ENCODE measurements around the gene CCDC177. TPM values are rescaled to one million over a fixed set of nuclear protein-coding genes. Genes with fewer than 3 reads are reported as not detected.

The CCDC177 gene
- polyA plus RNA-seq, 3 donors = not detected

GRCh38 chr14:69570836-69571330 is 3.8 kb downstream of the CCDC177 start:
- Histone ChIP-seq H3K36me3 (replicated peaks in 1 of 2; ENCODE audit: control insufficient read depth in 1 of 2, insufficient read depth in 2 of 2, low read length in 2 of 2) (no peaks in the 10 kb centered on the region), H4K20me1 (ENCODE audit: insufficient read depth, low read length) (no peaks in the 10 kb centered on the region), H3K27ac (ENCODE audit: low read depth in 1 of 2, low read length in 2 of 2) (no peak overlapping the region), H3K4me1 (ENCODE audit: control insufficient read depth in 1 of 2, insufficient read depth in 2 of 2, low read length in 2 of 2) (peaks cover 3 to 13% of the 10 kb centered on the region in 2 donors), H3K4me2 (replicated peaks; ENCODE audit: extremely low read depth, low read length, poor library complexity, severe bottlenecking) (no peak overlapping the region), H3K4me3 (replicated peaks in 1 of 3; ENCODE audit: low read depth in 2 of 3, low read length in 3 of 3) (no peak overlapping the region), H3K27me3 (ENCODE audit: control insufficient read depth in 2 of 2, insufficient read depth in 2 of 2, low read length in 2 of 2) (peaks cover 34 to 79% of the 10 kb centered on the region in 2 donors), H3K9me3 (replicated peaks in 1 of 2; ENCODE audit: control insufficient read depth in 1 of 2, insufficient read depth in 1 of 2, low read length in 2 of 2) (peaks cover 0 to 18% of the 10 kb centered on the region in 2 donors), H2AFZ (ENCODE audit: insufficient read depth, low read depth, low read length, poor library complexity, severe bottlenecking) (no peak overlapping the region), H3K9ac (ENCODE audit: insufficient read depth, low read length, poor library complexity, severe bottlenecking) (no peak overlapping the region), H3K79me2 (ENCODE audit: insufficient read depth, low read length) (no peaks in the 10 kb centered on the region)
- DNase-seq = no peak
- H3K27me3 Mint-ChIP-seq (ENCODE audit: low read depth in 3 of 3) = peaks cover 81 to 98% (median 86%) of the 10 kb centered on the region in 3 donors
- 79% methylated on average over 2 of the region's 7 CpGs for WGBS (ENCODE audit: insufficient coverage)
- H3K27ac Mint-ChIP-seq = no peak overlapping the region
- peaks cover 0 to 9% (median 5%) of the 10 kb centered on the region in 7 donors for H3K9me3 Mint-ChIP-seq
- TF ChIP-seq, protein P1, sequence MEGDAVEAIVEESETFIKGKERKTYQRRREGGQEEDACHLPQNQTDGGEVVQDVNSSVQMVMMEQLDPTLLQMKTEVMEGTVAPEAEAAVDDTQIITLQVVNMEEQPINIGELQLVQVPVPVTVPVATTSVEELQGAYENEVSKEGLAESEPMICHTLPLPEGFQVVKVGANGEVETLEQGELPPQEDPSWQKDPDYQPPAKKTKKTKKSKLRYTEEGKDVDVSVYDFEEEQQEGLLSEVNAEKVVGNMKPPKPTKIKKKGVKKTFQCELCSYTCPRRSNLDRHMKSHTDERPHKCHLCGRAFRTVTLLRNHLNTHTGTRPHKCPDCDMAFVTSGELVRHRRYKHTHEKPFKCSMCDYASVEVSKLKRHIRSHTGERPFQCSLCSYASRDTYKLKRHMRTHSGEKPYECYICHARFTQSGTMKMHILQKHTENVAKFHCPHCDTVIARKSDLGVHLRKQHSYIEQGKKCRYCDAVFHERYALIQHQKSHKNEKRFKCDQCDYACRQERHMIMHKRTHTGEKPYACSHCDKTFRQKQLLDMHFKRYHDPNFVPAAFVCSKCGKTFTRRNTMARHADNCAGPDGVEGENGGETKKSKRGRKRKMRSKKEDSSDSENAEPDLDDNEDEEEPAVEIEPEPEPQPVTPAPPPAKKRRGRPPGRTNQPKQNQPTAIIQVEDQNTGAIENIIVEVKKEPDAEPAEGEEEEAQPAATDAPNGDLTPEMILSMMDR (IDR thresholded peaks at IDR 0.05) = no peak
- intact Hi-C loops (cut with micrococcal nuclease) = loop anchor here (5.0 to 10.0 kb wide), 2 partner anchors 39 to 326 kb away; no protein-coding TSS in a partner anchor
- peaks cover 0 to 2% of the 10 kb centered on the region in 2 donors for H3K36me3 Mint-ChIP-seq
- peaks cover 13% of the 10 kb centered on the region for H3K4me1 Mint-ChIP-seq
- H3K4me3 Mint-ChIP-seq = peak overlapping the region in 1 of 2 donors; percentile 77

GRCh38 chr14:69569859-69570258 is 4.8 kb downstream of the CCDC177 start:
- TF ChIP-seq, protein P1 (IDR thresholded peaks at IDR 0.05) = no peak
- intact Hi-C loops (cut with micrococcal nuclease) = loop anchor here (5.0 to 10.0 kb wide), 2 partner anchors 38 to 325 kb away; no protein-coding TSS in a partner anchor
- peaks cover 72 to 97% (median 76%) of the 10 kb centered on the region in 3 donors for H3K27me3 Mint-ChIP-seq (ENCODE audit: low read depth in 3 of 3)
- 67% methylated on average over 2 of the region's 2 CpGs for WGBS (ENCODE audit: insufficient coverage)
- no peak for DNase-seq
- H3K36me3 Mint-ChIP-seq = peaks cover 0 to 2% of the 10 kb centered on the region in 2 donors
- Histone ChIP-seq H4K20me1 (ENCODE audit: insufficient read depth, low read length) (no peaks in the 10 kb centered on the region), H3K4me2 (replicated peaks; ENCODE audit: extremely low read depth, low read length, poor library complexity, severe bottlenecking) (no peak overlapping the region), H3K4me1 (ENCODE audit: control insufficient read depth in 1 of 2, insufficient read depth in 2 of 2, low read length in 2 of 2) (peaks cover 3 to 13% of the 10 kb centered on the region in 2 donors), H3K9me3 (replicated peaks in 1 of 2; ENCODE audit: control insufficient read depth in 1 of 2, insufficient read depth in 1 of 2, low read length in 2 of 2) (peaks cover 0 to 18% of the 10 kb centered on the region in 2 donors), H3K36me3 (replicated peaks in 1 of 2; ENCODE audit: control insufficient read depth in 1 of 2, insufficient read depth in 2 of 2, low read length in 2 of 2) (no peaks in the 10 kb centered on the region), H3K9ac (ENCODE audit: insufficient read depth, low read length, poor library complexity, severe bottlenecking) (no peak overlapping the region), H3K27me3 (ENCODE audit: control insufficient read depth in 2 of 2, insufficient read depth in 2 of 2, low read length in 2 of 2) (peaks cover 37 to 69% of the 10 kb centered on the region in 2 donors), H3K4me3 (replicated peaks in 1 of 3; ENCODE audit: low read depth in 2 of 3, low read length in 3 of 3) (no peak overlapping the region), H3K27ac (ENCODE audit: low read depth in 1 of 2, low read length in 2 of 2) (no peak overlapping the region), H3K79me2 (ENCODE audit: insufficient read depth, low read length) (no peaks in the 10 kb centered on the region), H2AFZ (ENCODE audit: insufficient read depth, low read depth, low read length, poor library complexity, severe bottlenecking) (no peak overlapping the region)
- H3K4me1 Mint-ChIP-seq = peaks cover 13% of the 10 kb centered on the region
- H3K9me3 Mint-ChIP-seq = peaks cover 0 to 9% (median 5%) of the 10 kb centered on the region in 7 donors
- peak overlapping the region in 1 of 2 donors; percentile 66 for H3K4me3 Mint-ChIP-seq
- H3K27ac Mint-ChIP-seq = peak overlapping the region in 1 of 7 donors; percentile 35
